Heart right ventricle (tissue), 16 donors: ENCODE data around the gene NAXE. TPM values are rescaled to one million over a fixed set of nuclear protein-coding genes. Genes with fewer than 3 reads are reported as not detected.
"Not testable (repeated sequence)": the region's sequence is repeated elsewhere in the genome, so short reads cannot be mapped to it uniquely, and the experiment has no call there.

Source experiments
- ATAC-seq, 8 donors: fragments of 200-7000 bp; cut with Tn5 transposase; one replicate each; pipeline ENCODE4 v1.9.1; 2020; ENCODE audit warnings: mild to moderate bottlenecking in 8 of 8, moderate library complexity in 8 of 8, moderate number of reproducible peaks in 1 of 8
- DNase-seq, 2 donors: peaks; one replicate each; pipeline ENCODE4 v3.0.0-alpha.2; 2020
- H3K27ac ChIP-seq, 10 donors: fragments of 200-600 bp; sonication (generic) in 2 of 10; one replicate each; pipeline versions ENCODE4 v1.5.0 to v1.8.0; 2020 to 2022; ENCODE audit warnings: mild to moderate bottlenecking in 3 of 10
- H3K27me3 ChIP-seq, 7 donors: fragments of 200-600 bp; one replicate each; pipeline ENCODE4 v1.8.0; 2021 to 2022; ENCODE audit warnings: mild to moderate bottlenecking in 2 of 7
- H3K36me3 ChIP-seq, 9 donors: fragments of 200-600 bp; sonication (generic) in 1 of 9; one replicate each; pipeline versions ENCODE4 v1.5.0 to v1.8.0; 2020 to 2022; ENCODE audit warnings: mild to moderate bottlenecking in 2 of 9
- H3K4me1 ChIP-seq, 9 donors: fragments of 200-600 bp; sonication (generic) in 1 of 9; one replicate each; pipeline versions ENCODE4 v1.5.0 to v1.8.0; 2020 to 2022; ENCODE audit warnings: mild to moderate bottlenecking in 4 of 9
- H3K4me3 ChIP-seq, 10 donors: fragments of 200-600 bp; sonication (generic) in 2 of 10; one replicate each; pipeline versions ENCODE4 v1.5.0 to v1.8.0; 2020 to 2022; ENCODE audit warnings: mild to moderate bottlenecking in 7 of 10, moderate library complexity in 2 of 10
- H3K9me3 ChIP-seq, 11 donors: fragments of 200-600 bp in 10 of 11; sonication (generic) in 2 of 11; one replicate each; pipeline versions ENCODE4 v1.5.0 to v1.8.0; 2013 to 2022; ENCODE audit warnings: mild to moderate bottlenecking in 2 of 11, control low read depth in 1 of 11, moderate library complexity in 1 of 11
- WGBS, 2 donors: extraction: QIAGEN DNeasy Blood & Tissue Kit; methylation state at CpG; one replicate each; pipeline ENCODE4 v1.1.7; 2013; ENCODE audit warnings: inconsistent platforms in 1 of 2; 5-methylcytosine and 5-hydroxymethylcytosine counted together
- intact Hi-C, 10 donors: fragments of 100-400 bp; cut with DNase I; formaldehyde crosslinking; loops; one replicate each; pipeline versions ENCODE4 v1.11.1 to v1.14.2; 2022
- polyA plus RNA-seq, 2 donors: library from polyadenylated mRNA; stranded (reverse); fragments of 200-250 nt; gene quantifications; one replicate each; pipeline ENCODE4 v1.2.3, GENCODE V29; 2013
- total RNA-seq, 10 donors: library from RNA; stranded (reverse); fragmentation: NEBNext Ultra II Directional in 3 of 10; extraction: Animal tissue kit (Norgen Biotek cat#: 25700) in 3 of 10; gene quantifications; one replicate each; pipeline versions ENCODE4 v1.2.1 to v1.2.4, GENCODE V29; 2021 to 2023
- TF ChIP-seq, protein P1 (sequence below), 9 donors: fragments of 200-600 bp; sonication (generic) in 2 of 9; IDR thresholded peaks; one replicate each; pipeline versions ENCODE4 v1.5.0 to v1.8.0; 2021 to 2022; ENCODE audit warnings: antibody characterized with exemption in 9 of 9, mild to moderate bottlenecking in 5 of 9, moderate library complexity in 1 of 9
- donor health status: Arrhythmogenic right ventricular cardiomyopathy.
- donor health status: ischemic (EF 13 %, LVEDD 7.1; RV severe dilation, severe dysfunction).
- donor health status: healthy with polysubstance abuse.
- donor health status: DM: no; HTN: yes; CAD: no.
- donor health status: DM: no; HTN: no; CAD: no.
- donor health status: ischemic (EF 25% LVEDD 6.9; RV normal size, moderate dysfunction).
- donor health status: ischemic (EF 25% LVEDD 5.7; RV mildly dilated, moderate dysfunction).
- donor health status: healthy.
- donor health status: DM: yes; HTN: yes; CAD: no.
- donor health status: Ischemic cardiomyopathy.
- donor health status: ischemic (EF 35%, LVEDD 5.7; RV mildly dilated, moderate dysfunction).
- donor health status: nonischemic (EF 11% LVEDD 7.7; RV severe dilation, severe dysfunction).
- donor health status: DM: yes; HTN: yes; CAD: no.
- donor health status: PGD.
- donor health status: ischemic (EF 29% LVEDD 5.4; RV normal size, mild dysfunction).
- donor health status: nonischemic (EF 23%, LVEDD 6.1; RV moderate dilation, normal function).

Gene NAXE
- total and polyA plus RNA-seq, 12 donors = 59.8 to 134 (median 108) TPM

DNA sequence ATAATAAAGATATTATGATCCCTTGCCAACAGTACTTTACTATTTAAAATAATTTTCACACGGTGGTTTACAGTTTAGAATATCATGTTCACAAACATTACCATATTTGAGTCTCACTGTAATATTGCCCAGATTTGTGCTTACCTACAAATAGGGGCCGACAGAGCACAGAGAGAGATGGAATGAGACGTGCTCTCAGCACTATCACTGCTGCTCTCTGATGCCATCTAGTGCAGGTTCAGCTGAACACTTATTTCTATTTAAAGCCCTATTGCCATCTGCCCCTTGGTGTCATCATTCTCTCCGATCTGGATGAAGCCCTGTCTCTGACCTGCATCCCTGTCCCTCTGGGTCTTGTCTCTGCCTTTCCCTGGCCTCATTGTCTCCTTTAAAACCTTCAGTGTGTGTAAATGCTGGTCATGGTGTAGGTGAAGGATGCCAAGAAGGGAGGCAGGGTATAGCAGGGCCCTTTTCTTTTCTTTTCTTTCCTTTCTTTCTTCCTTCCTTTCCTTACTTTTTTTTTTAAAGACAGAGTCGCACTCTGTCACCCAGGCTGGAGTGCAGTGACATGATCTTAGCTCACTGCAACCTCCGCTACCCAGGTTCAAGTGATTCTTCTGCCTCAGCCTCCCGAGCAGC lies 16.6 kb downstream of the NAXE start:
- Histone ChIP-seq H3K27ac (no peak overlapping the region), H3K4me3 (no peak overlapping the region), H3K4me1 (peaks cover 0 to 9% (median 0%) of the 10 kb centered on the region in 9 donors), H3K36me3 (no peaks in the 10 kb centered on the region), H3K27me3 (peaks cover 0 to 22% (median 0%) of the 10 kb centered on the region in 7 donors), H3K9me3 (no peaks in the 10 kb centered on the region)
- peak in 1 of 2 donors; percentile 70 for DNase-seq
- ATAC-seq = peak; percentile 84 to 96 (median 93)
- TF ChIP-seq, protein P1, sequence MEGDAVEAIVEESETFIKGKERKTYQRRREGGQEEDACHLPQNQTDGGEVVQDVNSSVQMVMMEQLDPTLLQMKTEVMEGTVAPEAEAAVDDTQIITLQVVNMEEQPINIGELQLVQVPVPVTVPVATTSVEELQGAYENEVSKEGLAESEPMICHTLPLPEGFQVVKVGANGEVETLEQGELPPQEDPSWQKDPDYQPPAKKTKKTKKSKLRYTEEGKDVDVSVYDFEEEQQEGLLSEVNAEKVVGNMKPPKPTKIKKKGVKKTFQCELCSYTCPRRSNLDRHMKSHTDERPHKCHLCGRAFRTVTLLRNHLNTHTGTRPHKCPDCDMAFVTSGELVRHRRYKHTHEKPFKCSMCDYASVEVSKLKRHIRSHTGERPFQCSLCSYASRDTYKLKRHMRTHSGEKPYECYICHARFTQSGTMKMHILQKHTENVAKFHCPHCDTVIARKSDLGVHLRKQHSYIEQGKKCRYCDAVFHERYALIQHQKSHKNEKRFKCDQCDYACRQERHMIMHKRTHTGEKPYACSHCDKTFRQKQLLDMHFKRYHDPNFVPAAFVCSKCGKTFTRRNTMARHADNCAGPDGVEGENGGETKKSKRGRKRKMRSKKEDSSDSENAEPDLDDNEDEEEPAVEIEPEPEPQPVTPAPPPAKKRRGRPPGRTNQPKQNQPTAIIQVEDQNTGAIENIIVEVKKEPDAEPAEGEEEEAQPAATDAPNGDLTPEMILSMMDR (IDR thresholded peaks at IDR 0.05) = peak; percentile 64 to 86 (median 78)
- WGBS, 2 donors = 31% methylated on average over 7 of the region's 7 CpGs
- intact Hi-C loops = loop anchor here in 9 of 10 donors (1.0 to 10.0 kb wide), 12 partner anchors 23 to 227 kb away; no protein-coding TSS in a partner anchor

DNA sequence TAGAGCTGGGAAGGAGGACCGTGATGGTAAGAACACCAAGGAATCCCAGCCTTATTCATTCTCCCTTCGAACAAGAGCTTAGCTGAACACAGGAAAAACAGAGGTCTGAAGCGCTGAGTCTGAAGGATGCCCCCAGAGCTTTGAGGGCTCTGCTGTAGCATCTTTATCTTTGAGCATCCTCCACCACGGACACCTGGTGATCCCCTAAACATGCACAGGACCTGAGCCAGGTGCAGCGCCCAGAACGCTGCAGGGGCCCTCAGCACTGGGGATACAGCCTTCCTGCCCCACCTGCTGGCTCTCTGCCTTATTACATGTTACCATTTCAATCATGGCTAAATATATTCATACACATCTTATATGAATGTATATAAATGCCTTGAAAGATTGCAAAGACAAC lies 17.4 kb downstream of the NAXE start:
- H3K27me3 ChIP-seq = peaks cover 0 to 22% (median 0%) of the 10 kb centered on the region in 7 donors
- ATAC-seq = peak in 2 of 8 donors; percentile 23
- 48 to 51% methylated on average over 6 of the region's 6 CpGs for WGBS, 2 donors
- H3K9me3 ChIP-seq = no peaks in the 10 kb centered on the region
- TF ChIP-seq, protein P1 (IDR thresholded peaks at IDR 0.05) = peak in 6 of 9 donors; percentile 19 to 48 (median 34)
- H3K36me3 ChIP-seq = no peaks in the 10 kb centered on the region
- intact Hi-C loops = loop anchor here in 9 of 10 donors (1.0 to 10.0 kb wide), 12 partner anchors 24 to 228 kb away; no protein-coding TSS in a partner anchor
- H3K4me1 ChIP-seq = peaks cover 0 to 9% (median 0%) of the 10 kb centered on the region in 9 donors
- no peak overlapping the region for H3K4me3 ChIP-seq
- no peak overlapping the region for H3K27ac ChIP-seq
- no peak for DNase-seq

DNA sequence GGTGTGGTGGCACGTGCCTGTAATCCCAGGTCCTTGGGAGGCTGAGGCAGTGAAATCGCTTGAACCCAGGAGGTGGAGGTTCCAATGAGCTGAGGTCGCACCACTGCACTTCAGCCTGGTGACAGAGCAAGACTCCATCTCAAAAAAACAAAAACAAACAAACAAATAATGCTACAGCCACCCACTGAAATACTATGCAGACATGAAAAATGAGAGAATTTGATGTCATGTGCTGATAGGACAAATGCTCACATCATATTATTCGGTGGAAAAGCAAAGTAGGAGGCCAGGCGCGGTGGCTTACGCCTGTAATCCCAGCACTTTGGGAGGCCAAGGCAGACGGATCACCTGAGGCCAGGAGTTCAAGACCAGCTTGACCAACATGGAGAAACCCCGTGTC lies 18.5 kb downstream of the NAXE start:
- ATAC-seq, H3K4me3 ChIP-seq, H3K36me3 ChIP-seq, DNase-seq, H3K9me3 ChIP-seq, H3K27ac ChIP-seq: not testable (repeated sequence)
- peaks cover 0 to 14% (median 6%) of the 10 kb centered on the region in 9 donors for H3K4me1 ChIP-seq
- H3K27me3 ChIP-seq = peaks cover 0 to 22% (median 0%) of the 10 kb centered on the region in 7 donors
- WGBS, 2 donors = 92 to 95% methylated on average over 9 of the region's 9 CpGs
- intact Hi-C loops = loop anchor here in 4 of 10 donors (5.0 to 10.0 kb wide), 4 partner anchors 33 to 228 kb away; partner anchors contain the start of gene TTC24 (in 1 of the 4)

DNA sequence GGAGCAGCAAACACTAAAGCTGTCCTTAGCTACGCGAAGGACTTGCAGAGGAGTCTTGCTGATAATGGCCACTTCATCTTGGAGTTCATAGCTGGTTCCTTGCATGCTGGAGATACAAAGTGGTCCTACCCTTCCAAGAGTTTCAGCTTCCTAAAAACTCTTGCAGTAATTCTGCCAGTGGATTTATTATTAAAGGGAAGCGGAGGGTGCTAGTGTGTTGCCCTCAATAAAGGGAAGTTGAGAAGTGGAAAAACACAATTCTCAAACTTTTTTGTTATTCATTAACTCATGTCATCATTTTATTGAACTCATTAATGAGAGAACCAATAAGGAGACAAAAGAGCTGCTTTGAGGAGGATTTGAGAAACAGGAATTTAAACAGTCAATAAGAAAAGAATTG lies 21.1 kb downstream of the NAXE start:
- TF ChIP-seq, protein P1 (IDR thresholded peaks at IDR 0.05) = no peak
- 58 to 59% methylated on average over 3 of the region's 3 CpGs for WGBS, 2 donors

More for the DNA sequence above, 21.1 kb downstream of the NAXE start:
- no peak for DNase-seq
- no peaks in the 10 kb centered on the region for H3K9me3 ChIP-seq
- no peak overlapping the region for H3K27ac ChIP-seq
- H3K4me1 ChIP-seq = peaks cover 6 to 37% (median 23%) of the 10 kb centered on the region in 9 donors
- no peak overlapping the region for H3K4me3 ChIP-seq
- H3K27me3 ChIP-seq = peaks cover 0 to 35% (median 0%) of the 10 kb centered on the region in 7 donors
- no peak for ATAC-seq
- H3K36me3 ChIP-seq = no peaks in the 10 kb centered on the region
- intact Hi-C loops = loop anchor here in 4 of 10 donors (5.0 to 10.0 kb wide), 4 partner anchors 35 to 230 kb away; partner anchors contain the start of gene TTC24 (in 1 of the 4)
